ENCODE results near the gene CCDC85A. TPM values are rescaled to one million over a fixed set of nuclear protein-coding genes. Genes with fewer than 3 reads are reported as not detected.

The CCDC85A gene
- total and polyA plus RNA-seq, 2 of the 8 experiments (the other 6 are each of a cell fraction or from before 2014, with no cell fraction given) = 0.20 TPM; not detected in 1

GRCh38 chr2:56268856-56269255 lies 85.1 kb downstream of the CCDC85A start:
- H3K36me3 ChIP-seq (ENCODE audit: control insufficient read depth in 2 of 4, insufficient read depth in 4 of 4, low read length in 3 of 4) = no peaks in the 10 kb centered on the region
- no peak overlapping the region for H3K4ac ChIP-seq (replicated peaks; ENCODE audit: insufficient read length, low read depth, low read length)
- no peak overlapping the region for H2BK12ac ChIP-seq (ENCODE audit: low read depth, low read length)
- H3K23ac ChIP-seq (ENCODE audit: insufficient read length) = no peak overlapping the region
- no peak overlapping the region for H3K9ac ChIP-seq (replicated peaks in 1 of 4; ENCODE audit: extremely low read depth in 1 of 4, low read depth in 3 of 4, low read length in 3 of 4)
- no peaks in the 10 kb centered on the region for H3K9me3 ChIP-seq (ENCODE audit: insufficient read depth in 2 of 2, low read depth in 1 of 2, low read length in 1 of 2)
- no peak overlapping the region for H4K91ac ChIP-seq (replicated peaks; ENCODE audit: insufficient read length, low read length)
- no peak overlapping the region for H4K5ac ChIP-seq (ENCODE audit: insufficient read length, low read depth, low read length)
- no peak overlapping the region for H3K56ac ChIP-seq (replicated peaks; ENCODE audit: insufficient read length, low read depth, low read length)
- no peaks in the 10 kb centered on the region; the same call in 1 of the 2 replicates for H3K23me2 ChIP-seq (ENCODE audit: low read depth, low read length)
- H4K8ac ChIP-seq (ENCODE audit: extremely low read depth, insufficient read depth, low read length) = no peak overlapping the region
- DNase-seq (ENCODE audit: low read depth in 1 of 2, low spot score in 2 of 2) (no peak), FAIRE-seq (no peak)
- H3K4me2 ChIP-seq (ENCODE audit: insufficient read depth in 1 of 2, low read depth in 2 of 2, low read length in 2 of 2) = no peak overlapping the region
- ChIA-PET CTCF (ENCODE audit: partially characterized antibody) (no interaction called here), POLR2A (ENCODE audit: partially characterized antibody) (no interaction called here)
- H2AFZ ChIP-seq (ENCODE audit: low read length) = no peak overlapping the region
- no peaks in the 10 kb centered on the region for H3K79me2 ChIP-seq (ENCODE audit: control insufficient read depth in 1 of 2, insufficient read depth in 2 of 2, low read length in 2 of 2)
- WGBS, 2 experiments (ENCODE audit: extremely low coverage in 1 of 2, insufficient coverage in 1 of 2, insufficient read length in 1 of 2, insufficient replicate concordance in 2 of 2, low coverage in 1 of 2, low lambda C conversion rate in 2 of 2, missing lambda C conversion rate in 1 of 2) = 87% methylated on average over 2 of the region's 2 CpGs; no CpG with 5 or more reads in 1 of the 2 experiments
- no peak overlapping the region for H3K14ac ChIP-seq (ENCODE audit: insufficient read length)
- no peak overlapping the region for H2AK5ac ChIP-seq (ENCODE audit: low read depth, low read length)
- H2BK20ac ChIP-seq (ENCODE audit: low read length) = no peak overlapping the region
- H2BK120ac ChIP-seq (replicated peaks; ENCODE audit: low read depth, low read length) = no peak overlapping the region
- H3K27ac ChIP-seq (ENCODE audit: low read depth, low read length) = no peak overlapping the region
- no peaks in the 10 kb centered on the region for H4K20me1 ChIP-seq (replicated peaks in 1 of 2; ENCODE audit: control insufficient read depth in 1 of 2, insufficient read depth in 2 of 2, low read length in 2 of 2)
- H3K79me1 ChIP-seq (ENCODE audit: low read depth, low read length) = no peaks in the 10 kb centered on the region
- H3K18ac ChIP-seq (ENCODE audit: extremely low read depth, low read length) = no peak overlapping the region
- H3K4me3 ChIP-seq (ENCODE audit: extremely low read depth in 1 of 4, insufficient read depth in 2 of 4, low read depth in 3 of 4, low read length in 4 of 4) = no peak overlapping the region
- no peak overlapping the region for H2BK15ac ChIP-seq (ENCODE audit: low read length)
- H3K4me1 ChIP-seq (replicated peaks in 1 of 4; ENCODE audit: control insufficient read depth in 3 of 4, insufficient read depth in 4 of 4, low read length in 3 of 4) = peaks cover 0 to 6% (median 1%) of the 10 kb centered on the region in 4 experiments; a peak in 1 of 7 replicates
- H3K27me3 ChIP-seq (replicated peaks in 1 of 4; ENCODE audit: control insufficient read depth in 3 of 4, extremely low read depth in 1 of 4, insufficient read depth in 3 of 4, low read length in 3 of 4) = no peaks in the 10 kb centered on the region
- H2BK5ac ChIP-seq (ENCODE audit: low read depth, low read length) = no peak overlapping the region
- TF ChIP-seq MAX (IDR thresholded peaks at IDR 0.05) = no peak
- no peak for TF ChIP-seq POLR2AphosphoS5 (IDR thresholded peaks at IDR 0.05; ENCODE audit: low read depth, low read length)
- TF ChIP-seq SIX5 (IDR thresholded peaks at IDR 0.05; ENCODE audit: low read depth, low read length) = no peak
- no peak for TF ChIP-seq TEAD4 (IDR thresholded peaks at IDR 0.05; ENCODE audit: low read depth, low read length)
- no peak for TF ChIP-seq KDM1A (IDR thresholded peaks at IDR 0.05; ENCODE audit: borderline replicate concordance, low read length)
- TF ChIP-seq CBX5 (IDR thresholded peaks at IDR 0.05; ENCODE audit: low read depth, low read length) = no peak
- no peak for TF ChIP-seq YY1 (IDR thresholded peaks at IDR 0.05; ENCODE audit: low read depth, low read length)
- TF ChIP-seq RBBP5 (IDR thresholded peaks at IDR 0.05; ENCODE audit: borderline replicate concordance, low read depth, low read length) = no peak
- no peak for TF ChIP-seq ATF2 (IDR thresholded peaks at IDR 0.05; ENCODE audit: low read length)
- TF ChIP-seq SIN3A (conservative IDR thresholded peaks at IDR 0.05 in 1 of 2, IDR thresholded peaks at IDR 0.05 in 1 of 2; ENCODE audit: low read depth in 1 of 2, low read length in 2 of 2) = no peak
- no peak for TF ChIP-seq JUND (IDR thresholded peaks at IDR 0.05; ENCODE audit: low read length)
- no peak for TF ChIP-seq BACH1 (IDR thresholded peaks at IDR 0.05; ENCODE audit: low read length)

Data from H1 (cell line).